Endothelial cell of umbilical vein (primary cell): ENCODE measurements around the gene RYR2. TPM values are rescaled to one million over a fixed set of nuclear protein-coding genes. Genes with fewer than 3 reads are reported as not detected.

ENCODE experiments used
- BruUV-seq: library from RNA; stranded (reverse); fragments of 400-500 nt; replicated peaks from 2 replicates; lab custom pipeline; 2021; lab: Mats Ljungman, UMichigan
- CTCF ChIA-PET: fragments of 300-600, 350-600 bp; sonication (Branson Sonifier 250); formaldehyde crosslinking; loops from one replicate; lab custom pipeline; 2021; ENCODE audit warnings: antibody characterized with exemption, inconsistent platforms; lab: Charles Lee
- POLR2A ChIA-PET: fragments of 300-600, 350-600 bp; sonication (Branson Sonifier 250); formaldehyde crosslinking; loops from one replicate; lab custom pipeline; 2021; ENCODE audit warnings: antibody characterized with exemption, inconsistent platforms; lab: Charles Lee
- DNase-seq: peaks from one replicate; pipeline ENCODE4 v3.0.0-alpha.2; 2011; ENCODE audit warnings: low read depth, low spot score
- FAIRE-seq: peaks from 2 replicates; lab custom pipeline; 2011; peaks lifted over from hg19 to GRCh38; lab: Jason Lieb, UNC
- H2AFZ ChIP-seq: 2 replicates; pipeline ENCODE4 v1.6.0; 2012; ENCODE audit warnings: low read depth, low read length, control low read depth, inconsistent platforms
- H3K27ac ChIP-seq: 2 replicates; pipeline ENCODE4 v1.5.1; 2011; ENCODE audit warnings: low read depth, mild to moderate bottlenecking, control low read depth, low read length, moderate library complexity; ENCODE audit not compliant: insufficient read depth
- H3K27me3 ChIP-seq, 2 experiments: 2 replicates each; pipeline versions ENCODE4 v1.6.0 to v1.6.1; 2011; ENCODE audit warnings: low read length in 2 of 2, mixed read lengths in 1 of 2; ENCODE audit not compliant: control insufficient read depth in 2 of 2, insufficient read depth in 2 of 2
- H3K36me3 ChIP-seq, 2 experiments: 2 replicates in 1 of 2; 3 replicates in 1 of 2; pipeline ENCODE4 v1.5.1; 2011; ENCODE audit warnings: low read length in 2 of 2, mild to moderate bottlenecking in 1 of 2, moderate library complexity in 1 of 2; ENCODE audit not compliant: control insufficient read depth in 2 of 2, insufficient read depth in 2 of 2; ENCODE audit errors: extremely low read depth in 1 of 2
- H3K4me1 ChIP-seq: 3 replicates; pipeline ENCODE4 v1.5.1; 2011; ENCODE audit warnings: mild to moderate bottlenecking, low read length; ENCODE audit not compliant: control insufficient read depth, insufficient read depth; ENCODE audit errors: extremely low read depth
- H3K4me2 ChIP-seq: 2 replicates; pipeline ENCODE4 v1.6.1; 2011; ENCODE audit warnings: low read length, control low read depth, mixed read lengths; ENCODE audit not compliant: insufficient read depth
- H3K4me3 ChIP-seq, 3 experiments: fragments of 200-600 bp in 1 of 3; sonication (generic), shearing (Covaris generic) in 1 of 3; replicated peaks in 1 of 3; 2 replicates each; pipeline ENCODE4 v1.5.1; 2011 to 2016; ENCODE audit warnings: control low read depth in 3 of 3, low read length in 3 of 3, mild to moderate bottlenecking in 2 of 3, inconsistent platforms in 1 of 3, low read depth in 1 of 3, moderate library complexity in 1 of 3; ENCODE audit not compliant: insufficient read depth in 1 of 3
- H3K79me2 ChIP-seq: 2 replicates; pipeline ENCODE4 v1.6.0; 2012; ENCODE audit warnings: low read length, inconsistent platforms; ENCODE audit not compliant: control insufficient read depth, insufficient read depth
- H3K9ac ChIP-seq: replicated peaks from 2 replicates; pipeline ENCODE3; 2011; ENCODE audit warnings: low read length, control low read depth; ENCODE audit not compliant: insufficient read depth; ENCODE audit errors: extremely low read depth
- H3K9me1 ChIP-seq: replicated peaks from 3 replicates; pipeline ENCODE4 v1.6.0; 2011; ENCODE audit warnings: mild to moderate bottlenecking, low read length; ENCODE audit not compliant: control insufficient read depth, insufficient read depth; ENCODE audit errors: extremely low read depth
- H3K9me3 ChIP-seq: replicated peaks from 2 replicates; pipeline ENCODE4 v1.5.1; 2012; ENCODE audit warnings: low read length, inconsistent platforms; ENCODE audit not compliant: control insufficient read depth, insufficient read depth
- H4K20me1 ChIP-seq: replicated peaks from 2 replicates; pipeline ENCODE3; 2011; ENCODE audit warnings: mild to moderate bottlenecking, low read length; ENCODE audit not compliant: control insufficient read depth, insufficient read depth; ENCODE audit errors: extremely low read depth
- CTCF ChIP-seq, 2 donors: IDR thresholded peaks; 1 replicate in 1 of 2; 2 replicates in 1 of 2; pipeline ENCODE4 v1.5.1; 2011; ENCODE audit warnings: low read length in 2 of 2, mild to moderate bottlenecking in 2 of 2, moderate library complexity in 2 of 2, control low read depth in 1 of 2, inconsistent platforms in 1 of 2, low read depth in 1 of 2; ENCODE audit not compliant: insufficient read depth in 1 of 2; ENCODE audit errors: extremely low read depth in 1 of 2
- EZH2 ChIP-seq: IDR thresholded peaks from 2 replicates; pipeline ENCODE4 v1.6.1; 2012; ENCODE audit warnings: borderline replicate concordance, low read depth, mild to moderate bottlenecking, moderate library complexity, low read length, inconsistent platforms; ENCODE audit not compliant: severe bottlenecking
- FOS ChIP-seq: IDR thresholded peaks from 2 replicates; pipeline ENCODE4 v1.6.1; 2011; ENCODE audit warnings: mild to moderate bottlenecking, low read length, moderate library complexity, borderline replicate concordance; ENCODE audit not compliant: insufficient read depth
- GATA2 ChIP-seq: IDR thresholded peaks from 2 replicates; pipeline ENCODE4 v1.7.0; 2011; ENCODE audit warnings: low read depth, mild to moderate bottlenecking, moderate library complexity, mixed read lengths, low read length; ENCODE audit not compliant: insufficient read length, insufficient read depth
- JUN ChIP-seq: IDR thresholded peaks from 2 replicates; pipeline ENCODE4 v1.6.1; 2011; ENCODE audit warnings: borderline replicate concordance, low read depth; ENCODE audit not compliant: insufficient read length, insufficient read depth
- MYC ChIP-seq: IDR thresholded peaks from one replicate; pipeline ENCODE4 v1.6.1; 2011; ENCODE audit warnings: mild to moderate bottlenecking, low read depth, low read length
- POLR2A ChIP-seq: IDR thresholded peaks from 2 replicates; pipeline ENCODE4 v1.6.1; 2012; ENCODE audit warnings: low read depth, mild to moderate bottlenecking, control low read depth, low read length
- POLR2AphosphoS5 ChIP-seq: IDR thresholded peaks from 2 replicates; pipeline ENCODE4 v1.6.1; 2012; ENCODE audit warnings: low read depth, mild to moderate bottlenecking, control low read depth, low read length, moderate library complexity; ENCODE audit not compliant: insufficient read depth
- dilution Hi-C: fragments of 300-500 bp; cut with MboI; formaldehyde crosslinking; loops from one replicate; pipeline ENCODE4 v1.15.0; 2019; ENCODE audit warnings: low sequenced_read_pairs; ENCODE audit not compliant: extremely low pct_ligation_motif_present
- intact Hi-C: fragments of 100-400 bp; cut with micrococcal nuclease; formaldehyde crosslinking; loops from one replicate; pipeline ENCODE4 v1.10.0; 2022
- polyA plus RNA-seq, 4 experiments: library from polyadenylated mRNA; depleted of rRNA in 3 of 4; stranded (reverse) in 3 of 4; unstranded in 1 of 4; fragments of >200 nt; gene quantifications; 2 replicates each; pipeline versions ENCODE4 v1.2.1 to v1.2.3, GENCODE V29; 2011 to 2012; ENCODE audit warnings: missing spikeins in 1 of 4
- total RNA-seq: library from RNA; stranded (reverse); gene quantifications from 2 replicates; pipeline ENCODE4 v1.2.3, GENCODE V29; 2021
- TF ChIP-seq, protein P1 (sequence below): IDR thresholded peaks from 2 replicates; pipeline ENCODE4 v1.6.1; 2011; ENCODE audit not compliant: insufficient read depth, insufficient read length

Gene RYR2
- total and polyA plus RNA-seq, 2 donors (not counting 3 experiments of a cell fraction or from before 2014, with no cell fraction given): not detected

DNA sequence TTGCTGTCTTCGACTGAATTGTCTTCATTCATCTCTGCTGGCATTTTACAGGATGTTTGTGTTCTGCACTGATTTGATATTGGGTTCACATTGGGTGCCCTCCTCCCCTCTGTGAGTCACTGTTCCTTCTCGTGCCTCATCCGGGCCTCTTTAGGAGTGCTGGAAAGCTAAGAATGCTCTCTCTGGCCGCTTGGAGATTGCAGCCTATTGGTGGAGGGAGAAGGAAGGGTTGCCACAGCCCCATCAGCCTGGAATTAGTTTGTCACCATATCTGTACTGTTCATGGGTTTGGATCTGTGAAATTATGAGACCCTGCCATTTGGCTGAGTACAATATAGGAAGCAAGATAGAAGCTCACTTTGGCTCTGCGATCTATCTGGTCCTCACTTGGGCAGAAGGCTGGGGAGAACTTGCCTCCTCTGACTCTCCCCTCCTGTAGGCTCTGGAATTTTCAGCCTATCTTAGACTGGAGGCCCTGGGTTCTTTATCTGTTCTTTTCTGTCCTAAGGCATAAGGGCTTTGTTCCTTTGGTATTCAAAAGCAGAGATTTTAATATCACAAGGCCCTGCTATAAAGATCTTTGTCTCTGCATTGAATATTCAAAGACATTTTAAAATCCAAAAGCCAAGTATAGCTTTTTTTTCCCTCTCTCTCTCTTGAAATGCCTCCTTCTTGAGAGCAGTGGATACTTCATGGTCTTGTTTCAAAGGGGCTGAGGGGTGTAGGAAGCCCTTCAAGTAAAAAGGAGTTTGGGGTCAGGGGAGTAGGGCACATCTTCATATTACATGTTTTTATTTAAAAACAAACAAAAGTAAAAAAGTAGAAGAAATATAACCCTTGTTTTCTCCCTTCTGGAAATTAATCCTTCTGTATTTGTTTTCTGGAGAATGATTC is 500.8 kb downstream of the RYR2 start:
- POLR2A ChIA-PET: no interaction called here
- H3K9ac ChIP-seq: no peak overlapping the region

More for the DNA sequence above, 500.8 kb downstream of the RYR2 start:
- DNase-seq (no peak), FAIRE-seq (no peak)
- Histone ChIP-seq H4K20me1 (no peaks in the 10 kb centered on the region), H2AFZ (no peak overlapping the region), H3K27me3 (no peaks in the 10 kb centered on the region), H3K9me1 (no peaks in the 10 kb centered on the region), H3K4me1 (no peaks in the 10 kb centered on the region), H3K4me3 (no peak overlapping the region), H3K4me2 (no peak overlapping the region), H3K9me3 (no peaks in the 10 kb centered on the region), H3K27ac (no peak overlapping the region), H3K79me2 (no peaks in the 10 kb centered on the region), H3K36me3 (no peaks in the 10 kb centered on the region)
- CTCF ChIA-PET: no interaction called here
- intact Hi-C loops (no loop called here), dilution Hi-C loops (no loop called here)
- BruUV-seq: no TSS peak
- TF ChIP-seq POLR2A: no peak
- TF ChIP-seq GATA2: no peak
- TF ChIP-seq EZH2: no peak
- no peak for TF ChIP-seq JUN
- no peak for TF ChIP-seq MYC
- no peak for TF ChIP-seq CTCF (IDR thresholded peaks at IDR 0.05; ENCODE audit: extremely low read depth in 1 of 2, insufficient read depth in 1 of 2, low read depth in 1 of 2, low read length in 2 of 2)
- TF ChIP-seq, protein P1, sequence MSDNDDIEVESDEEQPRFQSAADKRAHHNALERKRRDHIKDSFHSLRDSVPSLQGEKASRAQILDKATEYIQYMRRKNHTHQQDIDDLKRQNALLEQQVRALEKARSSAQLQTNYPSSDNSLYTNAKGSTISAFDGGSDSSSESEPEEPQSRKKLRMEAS: no peak
- TF ChIP-seq FOS: no peak
- no peak for TF ChIP-seq POLR2AphosphoS5
